Measurements from ENCODE around the gene LCE2D. TPM values are rescaled to one million over a fixed set of nuclear protein-coding genes. Genes with fewer than 3 reads are reported as not detected.
"Not testable (repeated sequence)": the region's sequence is repeated elsewhere in the genome, so short reads cannot be mapped to it uniquely, and the experiment has no call there.

LCE2D gene
- total RNA-seq, 1 experiment from 2014 or later = not detected

GRCh38 chr1:152683846-152684245 lies 20.7 kb downstream of the LCE2D start:
- Mint-ChIP-seq H3K4me1 (no peaks in the 10 kb centered on the region), H3K4me3 (no peak overlapping the region)
- H3K23ac ChIP-seq (ENCODE audit: insufficient read length, low read depth, low read length) = no peak overlapping the region

DNA sequence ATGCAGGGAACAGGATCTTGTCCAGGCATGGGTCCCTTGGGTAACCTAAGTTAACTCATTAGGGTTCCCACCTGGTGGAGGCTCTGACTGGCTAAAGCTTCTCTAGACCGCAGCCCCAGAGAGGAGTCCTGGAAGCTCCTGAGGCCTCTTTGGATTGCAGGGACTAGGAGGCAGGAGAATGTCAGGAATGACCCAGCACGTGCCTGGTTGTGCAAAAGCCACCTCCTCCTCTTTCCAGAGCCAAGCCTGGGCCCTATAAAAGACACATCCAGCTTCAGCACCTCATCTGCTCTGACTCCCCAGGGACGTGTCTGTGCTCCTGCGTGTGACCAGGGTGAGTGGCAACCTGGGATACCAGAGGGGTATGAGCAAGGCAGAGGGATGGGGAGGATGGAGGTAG lies 22.6 kb downstream of the LCE2D start, which contains the start of gene LCE2B:
LCE2B (plus strand) TSS at position 301 of the 400 bp plus-strand sequence. CDS start 721 bp downstream, outside the sequence.
- H3K4me2 ChIP-seq (ENCODE audit: insufficient read depth, insufficient read length, low read length); H3K27ac ChIP-seq (ENCODE audit: insufficient read length, low read depth, low read length); H2BK15ac ChIP-seq (ENCODE audit: low read depth, low read length); H3K56ac ChIP-seq (ENCODE audit: insufficient read length, low read depth, low read length); H3K79me1 ChIP-seq (ENCODE audit: insufficient read depth, low read depth, low read length, poor library complexity, severe bottlenecking); H2BK5ac ChIP-seq (ENCODE audit: insufficient read length, low read length); H2BK20ac ChIP-seq (ENCODE audit: low read depth, low read length, poor library complexity, severe bottlenecking); H3K27me3 Mint-ChIP-seq (ENCODE audit: low read depth); H3T11ph ChIP-seq (ENCODE audit: low read length); H3K4me3 Mint-ChIP-seq; H3K4me1 Mint-ChIP-seq; DNase-seq; H2AK5ac ChIP-seq (ENCODE audit: insufficient read length, low read length); H2BK120ac ChIP-seq (ENCODE audit: low read depth, low read length, poor library complexity, severe bottlenecking); H4K91ac ChIP-seq (ENCODE audit: insufficient read length, low read depth, low read length); H2AFZ ChIP-seq (ENCODE audit: low read length); H3K23ac ChIP-seq (ENCODE audit: insufficient read length, low read depth, low read length); H3K18ac ChIP-seq (ENCODE audit: insufficient read length, low read depth, low read length); H3K14ac ChIP-seq (ENCODE audit: insufficient read depth, low read length); H3K4me1 ChIP-seq (ENCODE audit: insufficient read depth, low read length); H4K20me1 ChIP-seq (ENCODE audit: control insufficient read depth, insufficient read depth, insufficient read length); H3K27ac Mint-ChIP-seq; H4K5ac ChIP-seq (ENCODE audit: insufficient read length, low read depth, low read length); H3K23me2 ChIP-seq (ENCODE audit: insufficient read length, low read depth, low read length, poor library complexity, severe bottlenecking); H3K79me2 ChIP-seq (ENCODE audit: insufficient read depth, low read length); H3K4ac ChIP-seq (ENCODE audit: low read depth, low read length); H2BK12ac ChIP-seq (ENCODE audit: insufficient read length, low read depth, low read length); H4K8ac ChIP-seq (replicated peaks; ENCODE audit: insufficient read length, low read depth, low read length); H3K27me3 ChIP-seq (ENCODE audit: insufficient read depth, low read length); H3K9ac ChIP-seq (ENCODE audit: extremely low read depth, insufficient read length, low read length): not testable (repeated sequence)
- Mint-ChIP-seq H3K9me3 (peaks cover 94 to 97% of the 10 kb centered on the region in 2 experiments), H3K36me3 (ENCODE audit: insufficient read depth in 1 of 3, low read depth in 3 of 3) (peaks cover 0 to 37% (median 19%) of the 10 kb centered on the region in 3 experiments; a peak in 5 of 7 replicates)
- peaks cover 77% of the 10 kb centered on the region for H3K9me3 ChIP-seq (ENCODE audit: control insufficient read depth, low read depth, low read length)
- no CpG with 5 or more reads among the region's 4 CpGs for WGBS (ENCODE audit: extremely low coverage, insufficient read length, low lambda C conversion rate)

More at GRCh38 chr1:152683846-152684245, 20.7 kb downstream of the LCE2D start:
- no peak overlapping the region for H2BK20ac ChIP-seq (ENCODE audit: low read depth, low read length, poor library complexity, severe bottlenecking)
- H3K79me1 ChIP-seq (ENCODE audit: insufficient read depth, low read depth, low read length, poor library complexity, severe bottlenecking) = no peaks in the 10 kb centered on the region
- no peaks in the 10 kb centered on the region for H3K4me1 ChIP-seq (ENCODE audit: insufficient read depth, low read length)
- Mint-ChIP-seq H3K27me3 (ENCODE audit: low read depth) (no peaks in the 10 kb centered on the region; the same call in 1 of the 2 replicates), H3K27ac (no peak overlapping the region), H3K36me3 (ENCODE audit: insufficient read depth in 1 of 3, low read depth in 3 of 3) (peaks cover 0 to 35% (median 18%) of the 10 kb centered on the region in 3 experiments; a peak in 5 of 7 replicates), H3K9me3 (peaks cover 94 to 97% of the 10 kb centered on the region in 2 experiments)
- H2BK5ac ChIP-seq (ENCODE audit: insufficient read length, low read length) = no peak overlapping the region
- H2AK5ac ChIP-seq (ENCODE audit: insufficient read length, low read length) = no peak overlapping the region
- no peak overlapping the region for H3K14ac ChIP-seq (ENCODE audit: insufficient read depth, low read length)
- H3K9ac ChIP-seq (ENCODE audit: extremely low read depth, insufficient read length, low read length) = no peak overlapping the region
- H3K79me2 ChIP-seq (ENCODE audit: insufficient read depth, low read length) = no peaks in the 10 kb centered on the region
- H4K91ac ChIP-seq (ENCODE audit: insufficient read length, low read depth, low read length) = no peak overlapping the region
- H3K18ac ChIP-seq (ENCODE audit: insufficient read length, low read depth, low read length) = no peak overlapping the region
- H4K8ac ChIP-seq (replicated peaks; ENCODE audit: insufficient read length, low read depth, low read length) = no peak overlapping the region
- H2AFZ ChIP-seq (ENCODE audit: low read length) = no peak overlapping the region
- H3K4ac ChIP-seq (ENCODE audit: low read depth, low read length) = no peak overlapping the region
- no peak overlapping the region for H2BK120ac ChIP-seq (ENCODE audit: low read depth, low read length, poor library complexity, severe bottlenecking)
- no peak overlapping the region for H3T11ph ChIP-seq (ENCODE audit: low read length)
- H3K27me3 ChIP-seq (ENCODE audit: insufficient read depth, low read length) = no peaks in the 10 kb centered on the region
- H3K4me2 ChIP-seq (ENCODE audit: insufficient read depth, insufficient read length, low read length) = no peak overlapping the region
- H2BK15ac ChIP-seq (ENCODE audit: low read depth, low read length) = no peak overlapping the region
- no peak overlapping the region for H4K5ac ChIP-seq (ENCODE audit: insufficient read length, low read depth, low read length)
- H3K56ac ChIP-seq (ENCODE audit: insufficient read length, low read depth, low read length) = no peak overlapping the region
- no peaks in the 10 kb centered on the region for H3K23me2 ChIP-seq (ENCODE audit: insufficient read length, low read depth, low read length, poor library complexity, severe bottlenecking)
- H4K20me1 ChIP-seq (ENCODE audit: control insufficient read depth, insufficient read depth, insufficient read length) = no peaks in the 10 kb centered on the region
- H2BK12ac ChIP-seq (ENCODE audit: insufficient read length, low read depth, low read length) = no peak overlapping the region
- H3K9me3 ChIP-seq (ENCODE audit: control insufficient read depth, low read depth, low read length) = peaks cover 96% of the 10 kb centered on the region
- H3K27ac ChIP-seq (ENCODE audit: insufficient read length, low read depth, low read length) = no peak overlapping the region
- DNase-seq = no peak
- TF ChIP-seq, protein P1, sequence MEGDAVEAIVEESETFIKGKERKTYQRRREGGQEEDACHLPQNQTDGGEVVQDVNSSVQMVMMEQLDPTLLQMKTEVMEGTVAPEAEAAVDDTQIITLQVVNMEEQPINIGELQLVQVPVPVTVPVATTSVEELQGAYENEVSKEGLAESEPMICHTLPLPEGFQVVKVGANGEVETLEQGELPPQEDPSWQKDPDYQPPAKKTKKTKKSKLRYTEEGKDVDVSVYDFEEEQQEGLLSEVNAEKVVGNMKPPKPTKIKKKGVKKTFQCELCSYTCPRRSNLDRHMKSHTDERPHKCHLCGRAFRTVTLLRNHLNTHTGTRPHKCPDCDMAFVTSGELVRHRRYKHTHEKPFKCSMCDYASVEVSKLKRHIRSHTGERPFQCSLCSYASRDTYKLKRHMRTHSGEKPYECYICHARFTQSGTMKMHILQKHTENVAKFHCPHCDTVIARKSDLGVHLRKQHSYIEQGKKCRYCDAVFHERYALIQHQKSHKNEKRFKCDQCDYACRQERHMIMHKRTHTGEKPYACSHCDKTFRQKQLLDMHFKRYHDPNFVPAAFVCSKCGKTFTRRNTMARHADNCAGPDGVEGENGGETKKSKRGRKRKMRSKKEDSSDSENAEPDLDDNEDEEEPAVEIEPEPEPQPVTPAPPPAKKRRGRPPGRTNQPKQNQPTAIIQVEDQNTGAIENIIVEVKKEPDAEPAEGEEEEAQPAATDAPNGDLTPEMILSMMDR (conservative IDR thresholded peaks at IDR 0.05) = no peak

All from H9 (cell line).